ENCODE measurements around the gene WDFY4. TPM values are rescaled to one million over a fixed set of nuclear protein-coding genes. Genes with fewer than 3 reads are reported as not detected.

WDFY4 gene
- total and polyA plus RNA-seq, 2 donors (not counting 3 experiments of a cell fraction or from before 2014, with no cell fraction given) = 10.1 to 10.2 TPM

DNA sequence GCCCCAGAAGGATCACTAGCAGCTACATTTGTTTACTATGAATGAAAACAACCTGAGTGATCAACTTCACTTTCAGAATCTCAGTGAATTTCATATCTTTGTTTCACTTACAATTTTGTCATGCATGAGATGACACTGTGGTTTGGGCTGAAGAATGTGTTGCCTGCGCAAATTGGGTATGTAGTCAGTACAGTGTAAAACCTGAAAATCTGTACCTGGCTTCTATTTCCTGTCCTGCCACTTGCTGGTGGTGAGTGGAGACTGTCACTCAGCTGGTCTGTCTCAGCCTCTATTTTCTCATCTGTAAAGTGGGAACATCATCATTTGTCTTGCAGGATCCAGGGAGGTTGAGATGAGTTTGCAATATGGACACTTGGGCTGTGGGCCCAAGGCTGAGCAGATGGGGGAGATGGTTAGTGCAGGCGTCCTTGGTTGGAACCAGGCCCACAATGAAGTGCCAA lies 118.0 kb downstream of the WDFY4 start:
- peaks cover 3% of the 10 kb centered on the region for H3K4me1 ChIP-seq (ENCODE audit: control insufficient read depth, extremely low read depth, insufficient read depth, low read length)
- intact Hi-C loops (cut with micrococcal nuclease) (no loop called here), dilution Hi-C loops (cut with MboI; ENCODE audit: extremely low pct_ligation_motif_present, low sequenced_read_pairs) (no loop called here)
- no peak for FAIRE-seq
- H3K4me2 ChIP-seq (ENCODE audit: insufficient read depth, low read length) = no peak overlapping the region
- DNase-seq (ENCODE audit: low read depth, low spot score) = no peak
- CTCF ChIA-PET = interaction anchor here (1.0 kb wide), 1 partner anchor 9 kb away, joined by 3 read pairs; no protein-coding TSS in a partner anchor
- no peak overlapping the region for H3K27ac ChIP-seq (ENCODE audit: insufficient read depth, low read depth, low read length)
- POLR2A ChIA-PET = no interaction called here
- H3K9ac ChIP-seq (replicated peaks; ENCODE audit: extremely low read depth, insufficient read depth, low read length) = no peak overlapping the region
- TF ChIP-seq POLR2AphosphoS5 (IDR thresholded peaks at IDR 0.05; ENCODE audit: insufficient read depth, low read depth, low read length) (no peak), JUN (IDR thresholded peaks at IDR 0.05; ENCODE audit: borderline replicate concordance, insufficient read depth, insufficient read length, low read depth) (no peak), FOS (IDR thresholded peaks at IDR 0.05; ENCODE audit: borderline replicate concordance, insufficient read depth, low read length) (no peak), MYC (IDR thresholded peaks at IDR 0.05; ENCODE audit: low read depth, low read length) (no peak), POLR2A (IDR thresholded peaks at IDR 0.05; ENCODE audit: low read depth, low read length) (no peak), EZH2 (IDR thresholded peaks at IDR 0.05; ENCODE audit: borderline replicate concordance, low read depth, low read length, severe bottlenecking) (no peak), GATA2 (IDR thresholded peaks at IDR 0.05; ENCODE audit: insufficient read depth, insufficient read length, low read depth, low read length) (no peak)
- TF ChIP-seq, protein P1, sequence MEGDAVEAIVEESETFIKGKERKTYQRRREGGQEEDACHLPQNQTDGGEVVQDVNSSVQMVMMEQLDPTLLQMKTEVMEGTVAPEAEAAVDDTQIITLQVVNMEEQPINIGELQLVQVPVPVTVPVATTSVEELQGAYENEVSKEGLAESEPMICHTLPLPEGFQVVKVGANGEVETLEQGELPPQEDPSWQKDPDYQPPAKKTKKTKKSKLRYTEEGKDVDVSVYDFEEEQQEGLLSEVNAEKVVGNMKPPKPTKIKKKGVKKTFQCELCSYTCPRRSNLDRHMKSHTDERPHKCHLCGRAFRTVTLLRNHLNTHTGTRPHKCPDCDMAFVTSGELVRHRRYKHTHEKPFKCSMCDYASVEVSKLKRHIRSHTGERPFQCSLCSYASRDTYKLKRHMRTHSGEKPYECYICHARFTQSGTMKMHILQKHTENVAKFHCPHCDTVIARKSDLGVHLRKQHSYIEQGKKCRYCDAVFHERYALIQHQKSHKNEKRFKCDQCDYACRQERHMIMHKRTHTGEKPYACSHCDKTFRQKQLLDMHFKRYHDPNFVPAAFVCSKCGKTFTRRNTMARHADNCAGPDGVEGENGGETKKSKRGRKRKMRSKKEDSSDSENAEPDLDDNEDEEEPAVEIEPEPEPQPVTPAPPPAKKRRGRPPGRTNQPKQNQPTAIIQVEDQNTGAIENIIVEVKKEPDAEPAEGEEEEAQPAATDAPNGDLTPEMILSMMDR (IDR thresholded peaks at IDR 0.05; ENCODE audit: extremely low read depth in 1 of 2, insufficient read depth in 1 of 2, low read depth in 1 of 2, low read length in 2 of 2) = no peak
- TF ChIP-seq, protein P2, sequence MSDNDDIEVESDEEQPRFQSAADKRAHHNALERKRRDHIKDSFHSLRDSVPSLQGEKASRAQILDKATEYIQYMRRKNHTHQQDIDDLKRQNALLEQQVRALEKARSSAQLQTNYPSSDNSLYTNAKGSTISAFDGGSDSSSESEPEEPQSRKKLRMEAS (IDR thresholded peaks at IDR 0.05; ENCODE audit: insufficient read depth, insufficient read length) = no peak
- no peak overlapping the region for H3K4me3 ChIP-seq (replicated peaks in 1 of 3; ENCODE audit: insufficient read depth in 1 of 3, low read depth in 1 of 3, low read length in 3 of 3)
- H3K9me3 ChIP-seq (replicated peaks; ENCODE audit: control insufficient read depth, insufficient read depth, low read length) = no peaks in the 10 kb centered on the region
- no peaks in the 10 kb centered on the region for H3K9me1 ChIP-seq (replicated peaks; ENCODE audit: control insufficient read depth, extremely low read depth, insufficient read depth, low read length)
- H3K36me3 ChIP-seq (ENCODE audit: control insufficient read depth in 2 of 2, extremely low read depth in 1 of 2, insufficient read depth in 2 of 2, low read length in 2 of 2) = no peaks in the 10 kb centered on the region
- H3K27me3 ChIP-seq (ENCODE audit: control insufficient read depth in 2 of 2, insufficient read depth in 2 of 2, low read length in 2 of 2) = peaks cover 0 to 1% of the 10 kb centered on the region in 2 experiments
- no peaks in the 10 kb centered on the region for H4K20me1 ChIP-seq (replicated peaks; ENCODE audit: control insufficient read depth, extremely low read depth, insufficient read depth, low read length)
- BruUV-seq (replicated peaks) = no TSS peak
- no peaks in the 10 kb centered on the region for H3K79me2 ChIP-seq (ENCODE audit: control insufficient read depth, insufficient read depth, low read length)
- no peak overlapping the region for H2AFZ ChIP-seq (ENCODE audit: low read depth, low read length)
